OCI-LY7 (cell line): ENCODE measurements around the gene TBC1D1. TPM values are rescaled to one million over a fixed set of nuclear protein-coding genes. Genes with fewer than 3 reads are reported as not detected.

Experiments used
- BruUV-seq: library from RNA; stranded (reverse); fragments of 400-500 nt; replicated peaks from 2 replicates; lab custom pipeline; 2021; lab: Mats Ljungman, UMichigan
- CTCF ChIA-PET: fragments of 300-600 bp; sonication (Branson Sonifier 250); formaldehyde crosslinking; loops from one replicate; lab custom pipeline; 2022; ENCODE audit warnings: antibody characterized with exemption; ENCODE audit not compliant: unreplicated experiment; lab: Charles Lee
- POLR2A ChIA-PET: fragments of 300-600 bp; sonication (Branson Sonifier 250); formaldehyde crosslinking; loops from one replicate; lab custom pipeline; 2022; ENCODE audit warnings: antibody characterized with exemption; lab: Charles Lee
- DNase-seq: peaks from one replicate; pipeline ENCODE4 v3.0.0-alpha.2; 2015; ENCODE audit warnings: low spot score
- H2AFZ ChIP-seq: fragments of 200-600 bp; sonication (generic), shearing (Covaris generic); 2 replicates; pipeline ENCODE4 v1.6.1; 2014; ENCODE audit warnings: mild to moderate bottlenecking, antibody characterized with exemption, low read length, moderate library complexity
- H3K27ac ChIP-seq: fragments of 200-600 bp; sonication (generic); 2 replicates; pipeline ENCODE4 v1.5.1; 2014; ENCODE audit warnings: mixed run types, low read depth, mild to moderate bottlenecking, moderate library complexity, low read length, inconsistent platforms; ENCODE audit not compliant: poor library complexity, severe bottlenecking
- H3K36me3 ChIP-seq: fragments of 200-600 bp; sonication (generic); 2 replicates; pipeline ENCODE4 v1.6.1; 2014; ENCODE audit warnings: mild to moderate bottlenecking, antibody characterized with exemption, low read length, moderate library complexity, mixed read lengths; ENCODE audit not compliant: insufficient read depth
- H3K4me1 ChIP-seq: fragments of 200-600 bp; sonication (generic); 2 replicates; pipeline ENCODE4 v1.5.1; 2014; ENCODE audit warnings: mild to moderate bottlenecking, low read length; ENCODE audit not compliant: insufficient read depth, poor library complexity, severe bottlenecking
- H3K4me2 ChIP-seq: fragments of 200-600 bp; sonication (generic); 2 replicates; pipeline ENCODE4 v1.6.1; 2014; ENCODE audit warnings: mild to moderate bottlenecking, low read length
- H3K4me3 ChIP-seq: fragments of 200-600 bp; sonication (generic); 2 replicates; pipeline ENCODE4 v1.5.1; 2014; ENCODE audit warnings: mild to moderate bottlenecking, low read depth, low read length; ENCODE audit not compliant: poor library complexity, severe bottlenecking
- H3K79me2 ChIP-seq: fragments of 200-600 bp; sonication (generic); 2 replicates; pipeline ENCODE4 v1.6.1; 2016; ENCODE audit warnings: low read depth, mild to moderate bottlenecking, low read length, moderate library complexity, mixed read lengths; ENCODE audit not compliant: insufficient read depth
- H3K9me2 ChIP-seq: fragments of 200-600 bp; sonication (generic); 2 replicates; pipeline ENCODE4 v1.6.1; 2016; ENCODE audit warnings: mild to moderate bottlenecking, low read length, mixed read lengths; ENCODE audit not compliant: insufficient read depth
- H3K9me3 ChIP-seq: fragments of 200-600 bp; sonication (generic); 2 replicates; pipeline ENCODE4 v1.6.1; 2014; ENCODE audit warnings: mild to moderate bottlenecking, mixed run types, low read length, mixed read lengths
- H4K20me1 ChIP-seq: fragments of 200-600 bp; sonication (generic); 2 replicates; pipeline ENCODE4 v1.6.1; 2014; ENCODE audit warnings: mild to moderate bottlenecking, antibody characterized with exemption, low read length, moderate library complexity, mixed read lengths; ENCODE audit not compliant: insufficient read depth
- EZH2phosphoT487 ChIP-seq: fragments of 200-600 bp; sonication (generic); IDR thresholded peaks from 2 replicates; pipeline ENCODE4 v1.6.1; 2018; ENCODE audit warnings: low read depth, borderline replicate concordance, mild to moderate bottlenecking, mixed run types, antibody characterized with exemption, low read length, moderate library complexity, mixed read lengths
- intact Hi-C: fragments of 100-400 bp; cut with micrococcal nuclease; formaldehyde crosslinking; loops from one replicate; pipeline ENCODE4 v1.10.0; 2022; ENCODE audit not compliant: unreplicated experiment
- total RNA-seq, 2 experiments: library from RNA; depleted of rRNA in 1 of 2; stranded (reverse); fragments of >200 nt in 1 of 2; shearing (Covaris generic) in 1 of 2; gene quantifications; 2 replicates each; pipeline ENCODE4 v1.2.3, GENCODE V29; 2014 to 2022
- TF ChIP-seq, protein P1 (sequence below): fragments of 200-600 bp; sonication (generic); conservative IDR thresholded peaks from 2 replicates; pipeline ENCODE4 v1.5.1; 2014; ENCODE audit warnings: mild to moderate bottlenecking, antibody characterized with exemption, low read length, moderate library complexity, mixed read lengths

The TBC1D1 gene
- total RNA-seq, 2 experiments from 2014 or later = 539 to 545 TPM

DNA sequence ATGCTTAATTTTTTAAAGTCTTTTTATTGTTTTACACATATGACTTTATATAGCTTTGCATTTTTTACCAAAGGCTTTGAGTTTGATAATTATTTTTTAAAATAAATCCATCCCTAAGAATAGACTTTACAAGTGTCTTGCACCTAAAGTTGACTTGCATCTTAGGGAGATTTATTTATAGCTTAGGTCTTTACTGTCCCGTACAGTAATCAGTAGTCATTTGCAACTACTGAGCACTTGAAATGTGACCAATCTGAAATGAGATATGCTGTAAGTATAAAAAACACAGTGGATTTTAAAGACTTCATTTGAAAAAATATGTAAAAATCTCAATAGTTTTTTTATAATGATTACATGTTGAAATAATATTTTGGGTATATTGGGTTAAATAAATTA, 19.2 kb downstream of the TBC1D1 start:
- ChIA-PET CTCF (no interaction called here), POLR2A (interaction anchor here (0.7 kb wide), 1 partner anchor 119 kb away, joined by 3 read pairs; no protein-coding TSS in a partner anchor)
- no peak overlapping the region for H3K4me2 ChIP-seq
- no peaks in the 10 kb centered on the region for H4K20me1 ChIP-seq
- intact Hi-C loops = no loop called here
- no peak overlapping the region for H2AFZ ChIP-seq
- no peak for DNase-seq
- H3K9me2 ChIP-seq = no peaks in the 10 kb centered on the region
- no peak overlapping the region for H3K27ac ChIP-seq
- peaks cover 11% of the 10 kb centered on the region for H3K36me3 ChIP-seq
- no TSS peak for BruUV-seq
- TF ChIP-seq EZH2phosphoT487 = no peak
- TF ChIP-seq, protein P1, sequence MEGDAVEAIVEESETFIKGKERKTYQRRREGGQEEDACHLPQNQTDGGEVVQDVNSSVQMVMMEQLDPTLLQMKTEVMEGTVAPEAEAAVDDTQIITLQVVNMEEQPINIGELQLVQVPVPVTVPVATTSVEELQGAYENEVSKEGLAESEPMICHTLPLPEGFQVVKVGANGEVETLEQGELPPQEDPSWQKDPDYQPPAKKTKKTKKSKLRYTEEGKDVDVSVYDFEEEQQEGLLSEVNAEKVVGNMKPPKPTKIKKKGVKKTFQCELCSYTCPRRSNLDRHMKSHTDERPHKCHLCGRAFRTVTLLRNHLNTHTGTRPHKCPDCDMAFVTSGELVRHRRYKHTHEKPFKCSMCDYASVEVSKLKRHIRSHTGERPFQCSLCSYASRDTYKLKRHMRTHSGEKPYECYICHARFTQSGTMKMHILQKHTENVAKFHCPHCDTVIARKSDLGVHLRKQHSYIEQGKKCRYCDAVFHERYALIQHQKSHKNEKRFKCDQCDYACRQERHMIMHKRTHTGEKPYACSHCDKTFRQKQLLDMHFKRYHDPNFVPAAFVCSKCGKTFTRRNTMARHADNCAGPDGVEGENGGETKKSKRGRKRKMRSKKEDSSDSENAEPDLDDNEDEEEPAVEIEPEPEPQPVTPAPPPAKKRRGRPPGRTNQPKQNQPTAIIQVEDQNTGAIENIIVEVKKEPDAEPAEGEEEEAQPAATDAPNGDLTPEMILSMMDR = no peak
- H3K9me3 ChIP-seq = no peaks in the 10 kb centered on the region
- H3K79me2 ChIP-seq = peaks cover 21% of the 10 kb centered on the region; the same call in 1 of the 2 replicates
- H3K4me3 ChIP-seq = no peak overlapping the region
- H3K4me1 ChIP-seq = no peaks in the 10 kb centered on the region

DNA sequence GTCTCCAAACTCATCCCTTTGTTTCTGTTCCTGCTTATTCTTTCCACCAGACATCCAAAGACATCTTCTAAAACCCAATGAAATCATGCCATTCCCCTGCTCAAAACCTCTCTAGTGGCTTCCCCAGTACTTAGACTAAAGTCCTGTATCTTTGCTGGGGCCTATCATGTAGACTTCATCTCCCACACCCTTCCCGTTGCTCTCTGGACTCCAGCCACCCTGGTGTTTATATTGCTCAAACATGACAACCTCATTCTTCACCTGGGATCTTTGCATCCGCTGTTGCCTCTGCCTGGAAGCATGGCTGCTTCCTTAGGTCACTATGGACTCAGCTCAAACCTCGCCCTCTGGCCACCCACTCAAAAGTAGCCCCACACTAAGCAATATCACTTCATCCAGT, 23.7 kb downstream of the TBC1D1 start:
- CTCF ChIA-PET = no interaction called here

DNA sequence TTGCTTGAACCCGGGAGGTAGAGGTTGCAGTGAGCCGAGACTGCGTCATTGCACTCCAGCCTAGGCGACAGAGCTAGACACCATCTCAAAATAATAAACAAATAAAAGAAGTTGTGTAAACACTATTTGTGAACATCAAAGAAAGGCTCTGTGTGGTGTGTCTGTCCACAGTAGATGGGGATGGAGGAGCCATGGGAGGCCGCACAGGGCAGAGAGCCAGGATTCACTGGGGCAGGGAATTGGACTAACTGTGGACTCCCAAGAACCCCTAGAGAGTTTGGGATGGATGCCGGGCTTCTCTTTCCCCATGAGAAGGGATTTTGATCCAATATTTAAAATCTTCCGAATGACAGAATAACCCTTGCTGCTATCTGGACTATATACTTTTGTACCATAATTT, 26.5 kb downstream of the TBC1D1 start:
- intact Hi-C loops = no loop called here
- POLR2A ChIA-PET = interaction anchor here (0.6 to 1.1 kb wide), 5 partner anchors 10 to 1075 kb away, joined by 3 to 4 read pairs (median 3); no protein-coding TSS in a partner anchor
- Histone ChIP-seq H3K27ac (no peak overlapping the region), H3K4me3 (no peak overlapping the region), H3K4me2 (no peak overlapping the region), H4K20me1 (no peaks in the 10 kb centered on the region), H3K4me1 (no peaks in the 10 kb centered on the region), H3K9me2 (no peaks in the 10 kb centered on the region), H3K9me3 (no peaks in the 10 kb centered on the region), H3K79me2 (no peaks in the 10 kb centered on the region), H2AFZ (no peak overlapping the region), H3K36me3 (peaks cover 7% of the 10 kb centered on the region; the same call in 1 of the 2 replicates)
- TF ChIP-seq, protein P1 = no peak
- no peak for TF ChIP-seq EZH2phosphoT487
- no peak for DNase-seq
- CTCF ChIA-PET = no interaction called here
- BruUV-seq = no TSS peak

More for the DNA sequence above, 23.7 kb downstream of the TBC1D1 start:
- no peak overlapping the region for H3K4me3 ChIP-seq
- H3K4me1 ChIP-seq = no peaks in the 10 kb centered on the region
- H3K4me2 ChIP-seq = no peak overlapping the region
- H4K20me1 ChIP-seq = no peaks in the 10 kb centered on the region
- H2AFZ ChIP-seq = no peak overlapping the region
- TF ChIP-seq, protein P1 = no peak
- TF ChIP-seq EZH2phosphoT487 = no peak
- POLR2A ChIA-PET = interaction anchor here (1.5 kb wide), 1 partner anchor 13 kb away, joined by 5 read pairs; no protein-coding TSS in a partner anchor
- peaks cover 7% of the 10 kb centered on the region; the same call in 1 of the 2 replicates for H3K36me3 ChIP-seq
- no TSS peak for BruUV-seq
- no peak overlapping the region for H3K27ac ChIP-seq
- intact Hi-C loops = no loop called here
- H3K9me2 ChIP-seq = no peaks in the 10 kb centered on the region
- peaks cover 16% of the 10 kb centered on the region; the same call in 1 of the 2 replicates for H3K79me2 ChIP-seq
- no peaks in the 10 kb centered on the region for H3K9me3 ChIP-seq
- DNase-seq = no peak
